Fibroblast of lung (primary cell): ENCODE measurements around the gene HABP4.

Experiments used
- CTCF ChIP-seq, 2 donors: IDR thresholded peaks in 1 of 2; conservative IDR thresholded peaks in 1 of 2; 1 replicate in 1 of 2; 2 replicates in 1 of 2; pipeline ENCODE4 v1.5.1; 2011 to 2012; ENCODE audit warnings: low read length in 2 of 2, control low read depth in 1 of 2, inconsistent platforms in 1 of 2, low read depth in 1 of 2, mild to moderate bottlenecking in 1 of 2
- EZH2 ChIP-seq: IDR thresholded peaks from 2 replicates; pipeline ENCODE4 v1.5.1; 2012; ENCODE audit warnings: low read length, control low read depth, mild to moderate bottlenecking; ENCODE audit errors: missing control alignments

GRCh38 chr9:96482476-96482875, 32.5 kb downstream of the HABP4 start:
- TF ChIP-seq CTCF (conservative IDR thresholded peaks at IDR 0.05 in 1 of 2, IDR thresholded peaks at IDR 0.05 in 1 of 2; ENCODE audit: low read depth in 1 of 2, low read length in 2 of 2) (no peak), EZH2 (no peak)
